HG03342 (cell line): ENCODE data around the gene IL23A.
"Not testable (repeated sequence)": the region's sequence is repeated elsewhere in the genome, so short reads cannot be mapped to it uniquely, and the experiment has no call there.

Experiments used
- ATAC-seq: cut with Tn5 transposase; IDR thresholded peaks from one replicate; pipeline ENCODE4 v1.9.1; 2021; ENCODE audit warnings: mild to moderate bottlenecking, moderate library complexity; ENCODE audit not compliant: unreplicated experiment

IL23A gene

GRCh38 chr12:56324206-56324605 is 14.5 kb upstream of the IL23A start:
- no peak for ATAC-seq

DNA sequence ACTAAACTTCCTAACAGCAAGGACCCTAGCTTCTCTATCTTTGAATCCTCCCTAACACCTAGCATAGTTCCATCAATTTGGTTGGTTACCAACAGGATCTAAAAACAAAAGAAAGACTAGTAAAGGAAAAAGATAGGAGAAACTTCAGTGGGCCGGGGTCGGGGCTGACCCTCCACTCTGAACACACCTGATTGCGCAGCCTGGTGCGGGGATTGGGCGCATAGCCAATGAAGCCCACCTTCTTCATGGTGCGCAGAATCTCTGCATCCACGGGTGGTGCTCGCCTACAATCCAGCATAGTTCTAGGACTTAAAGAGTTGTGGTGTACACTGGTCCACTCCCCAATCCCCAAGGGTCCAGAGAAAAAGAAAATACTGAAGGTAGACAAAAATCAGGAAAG is 12.6 kb upstream of the IL23A start:
- no peak for ATAC-seq

DNA sequence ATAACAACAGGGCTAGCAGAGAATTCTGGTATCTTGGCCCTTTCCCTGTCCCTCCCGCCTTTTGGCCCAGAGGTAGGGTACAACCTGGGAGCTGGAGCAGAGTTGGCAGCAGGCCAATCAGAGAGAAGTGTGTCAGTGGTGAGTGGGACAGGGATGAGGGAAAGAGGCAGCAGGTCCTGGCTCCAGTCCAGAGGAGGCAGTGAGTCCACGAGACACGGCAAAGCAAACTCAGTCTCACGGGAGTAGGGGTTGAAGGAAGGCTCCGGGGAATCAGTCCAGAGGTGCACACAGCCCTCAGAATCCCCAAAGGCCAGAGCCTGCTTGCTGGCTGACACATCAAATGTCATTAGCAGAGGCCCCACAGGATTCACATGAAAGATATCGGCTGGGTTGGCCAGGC is 12.2 kb upstream of the IL23A start:
- no peak for ATAC-seq

- ATAC-seq, result no peak
These were observed 7.7 kb upstream of the IL23A start for GRCh38 chr12:56330936-56331490.

- no peak for ATAC-seq
These were observed 6.0 kb upstream of the IL23A start for GRCh38 chr12:56332512-56333196.

GRCh38 chr12:56333197-56333678 is 5.4 kb upstream of the IL23A start:
- ATAC-seq, result no peak

DNA sequence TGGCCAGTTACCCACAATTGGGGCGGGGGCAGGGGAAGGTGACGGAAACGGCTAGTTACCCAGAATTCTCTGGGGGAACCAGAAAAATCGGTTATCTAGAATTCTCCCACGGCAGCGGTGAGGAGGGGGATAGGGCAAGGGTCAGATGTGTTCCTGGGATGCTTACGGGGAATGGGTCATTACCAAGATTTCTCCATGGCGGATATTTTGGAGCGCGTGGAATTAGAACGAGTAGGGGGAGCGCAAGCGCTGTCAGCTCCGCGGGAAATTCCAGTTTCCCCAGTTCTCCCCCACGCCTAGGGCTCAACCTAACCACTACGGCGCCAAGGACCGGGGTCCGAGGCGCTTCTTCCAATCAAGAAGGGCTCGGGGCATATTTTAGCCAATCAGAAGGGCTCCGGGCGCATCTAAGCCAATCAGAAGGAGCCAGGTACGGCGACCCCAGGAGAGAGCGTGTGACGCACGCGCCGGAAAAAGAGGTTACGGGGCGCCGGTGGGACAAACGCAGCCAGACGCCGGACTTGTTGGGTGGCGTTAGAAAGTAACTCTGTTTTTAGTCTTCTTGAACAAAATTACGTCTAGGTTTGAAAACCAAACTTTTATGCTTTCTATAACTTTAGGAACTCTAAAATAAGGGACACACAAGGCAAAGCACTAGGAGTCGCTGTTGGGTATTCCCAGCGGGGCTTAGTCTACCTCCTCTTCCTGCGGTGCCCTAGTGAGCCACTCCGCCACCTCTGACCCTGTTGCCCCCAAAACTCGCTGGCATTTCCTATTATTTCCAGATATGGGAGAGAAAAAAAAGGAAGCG is 4.8 kb upstream of the IL23A start, which contains the start of gene PAN2:
TSS of gene PAN2 (minus strand) at position 322 of the 811 bp plus-strand sequence. CDS start 906 bp downstream, outside the sequence.
- ATAC-seq, result peak; percentile 87

DNA sequence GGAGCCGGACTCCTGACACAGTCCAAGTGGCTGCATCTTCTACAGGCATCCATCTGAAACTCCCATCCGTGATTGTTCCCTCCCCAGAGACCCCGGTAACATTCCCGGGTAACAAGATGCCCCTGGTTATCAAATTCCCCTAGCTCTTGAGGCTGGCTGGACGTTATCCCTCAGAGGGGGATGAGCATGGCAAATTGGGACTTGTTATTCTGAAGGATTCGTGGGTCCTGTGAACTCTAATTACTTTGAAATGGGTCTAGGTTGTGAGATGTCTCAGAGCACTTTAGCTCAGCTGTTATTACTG is 4.2 kb upstream of the IL23A start:
- ATAC-seq, result no peak

GRCh38 chr12:56335527-56335926 is 3.2 kb upstream of the IL23A start:
- not testable (repeated sequence) for ATAC-seq

GRCh38 chr12:56336361-56337167 is 2.1 kb upstream of the IL23A start:
- no peak for ATAC-seq

GRCh38 chr12:56337753-56338251 is 882 bp upstream of the IL23A start:
- ATAC-seq, result no peak

DNA sequence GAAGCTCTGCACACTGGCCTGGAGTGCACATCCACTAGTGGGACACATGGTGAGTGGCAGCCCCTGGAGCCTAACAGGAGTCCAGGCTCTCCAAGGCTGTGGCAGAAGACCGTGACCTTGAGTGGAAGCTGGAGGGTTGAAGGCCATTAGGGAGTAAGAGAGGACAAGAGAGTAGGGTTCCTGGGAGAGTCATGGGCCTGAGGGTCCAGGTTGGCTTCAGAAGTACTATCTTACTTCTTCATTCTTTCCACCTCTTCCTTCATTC is 406 bp downstream of the IL23A start:
- ATAC-seq, result no peak

- no peak for ATAC-seq
These were observed 2.9 kb downstream of the IL23A start for GRCh38 chr12:56341616-56342015.

DNA sequence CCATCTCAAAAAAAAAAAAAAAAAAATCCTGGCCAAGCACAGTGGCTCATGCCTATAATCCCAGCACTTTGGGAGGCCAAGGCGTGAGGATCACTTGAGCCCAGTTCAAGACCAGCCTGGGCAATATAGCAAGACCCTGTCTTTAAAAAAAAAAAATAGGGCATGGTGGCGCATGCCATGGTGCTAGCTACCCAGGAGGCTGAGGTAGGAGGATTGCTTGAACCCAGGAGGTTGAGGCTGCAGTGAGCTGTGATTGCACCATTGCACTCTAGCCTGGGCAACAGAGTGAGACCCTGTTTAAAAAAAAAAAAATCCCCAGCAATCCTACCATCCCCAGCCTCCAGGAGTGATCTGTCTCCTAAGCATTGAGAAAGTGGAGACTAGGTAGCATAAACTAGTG is 3.6 kb downstream of the IL23A start:
- not testable (repeated sequence) for ATAC-seq

DNA sequence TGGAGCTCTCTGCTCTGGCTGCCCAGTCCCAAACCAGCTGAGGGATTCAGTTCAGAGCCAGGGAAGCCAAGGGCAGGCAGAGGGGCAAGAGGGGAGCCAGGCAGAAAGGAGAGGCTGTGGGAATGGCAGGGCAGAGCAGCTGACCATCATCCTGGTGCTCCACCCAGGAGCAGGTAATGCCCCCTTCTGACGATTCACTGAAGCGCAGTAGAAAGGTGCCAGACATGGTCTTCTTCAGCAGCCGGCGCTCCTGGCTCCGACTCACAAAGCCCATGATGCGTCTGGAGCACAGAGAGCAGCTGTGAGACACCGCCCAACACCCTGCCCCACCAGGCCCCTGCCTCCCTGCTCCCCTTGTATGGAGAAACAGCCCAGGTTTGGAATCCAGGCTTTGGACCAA is 8.0 kb downstream of the IL23A start:
- ATAC-seq, result no peak

DNA sequence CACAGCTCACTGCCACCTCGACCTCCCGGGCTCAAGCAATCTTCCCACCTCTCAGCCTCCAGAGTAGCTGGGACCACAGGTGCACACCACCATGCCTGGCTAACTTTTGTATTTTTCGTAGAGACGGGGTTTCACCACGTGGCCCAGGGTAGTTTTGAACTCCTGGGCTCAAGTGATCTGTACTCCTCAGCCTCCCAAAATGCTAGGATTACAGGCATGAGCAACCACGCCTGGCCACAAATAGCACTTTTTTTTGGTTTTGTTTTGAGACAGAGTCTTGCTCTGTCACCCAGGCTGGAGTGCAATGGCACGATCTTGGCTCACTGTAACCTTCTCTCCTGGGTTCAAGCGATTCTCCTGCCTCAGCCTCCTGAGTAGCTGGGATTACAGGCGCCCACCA is 8.6 kb downstream of the IL23A start:
- ATAC-seq, result not testable (repeated sequence)

GRCh38 chr12:56348776-56349175 is 10.1 kb downstream of the IL23A start:
- ATAC-seq, result no peak

- no peak for ATAC-seq
These were observed 12.0 kb downstream of the IL23A start for GRCh38 chr12:56350662-56351061.

- no peak for ATAC-seq
These were observed 12.6 kb downstream of the IL23A start for GRCh38 chr12:56351325-56351724.

GRCh38 chr12:56358836-56359532 is 20.3 kb downstream of the IL23A start:
- no peak for ATAC-seq
